Measurements from ENCODE around the gene MRFAP1.
"Not testable (repeated sequence)": the region's sequence is repeated elsewhere in the genome, so short reads cannot be mapped to it uniquely, and the experiment has no call there.

Gene MRFAP1

DNA sequence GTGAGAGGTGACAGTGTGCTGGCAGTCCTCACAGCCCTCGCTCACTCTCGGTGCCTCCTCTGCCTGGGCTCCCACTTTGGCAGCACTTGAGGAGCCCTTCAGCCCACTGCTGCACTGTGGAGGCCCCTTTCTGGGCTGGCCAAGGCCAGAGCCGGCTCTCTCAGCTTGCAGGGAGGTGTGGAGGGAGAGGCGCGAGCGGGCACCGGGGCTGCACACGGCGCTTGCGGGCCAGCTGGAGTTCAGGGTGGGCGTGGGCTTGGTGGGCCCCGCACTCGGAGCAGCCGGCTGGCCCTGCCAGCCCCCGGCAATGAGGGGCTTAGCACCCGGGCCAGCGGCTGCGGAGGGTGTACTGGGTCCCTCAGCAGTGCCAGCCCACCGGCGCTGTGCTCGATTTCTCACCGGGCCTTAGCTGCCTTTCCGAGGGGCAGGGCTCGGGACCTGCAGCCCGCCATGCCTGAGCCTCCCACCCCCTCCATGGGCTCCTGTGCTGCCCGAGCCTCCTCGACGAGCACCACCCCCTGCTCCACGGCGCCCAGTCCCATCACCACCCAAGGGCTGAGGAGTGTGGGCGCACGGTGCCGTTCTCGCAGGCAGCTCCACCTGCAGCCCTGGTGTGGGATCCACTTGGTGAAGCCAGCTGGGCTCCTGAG, 32.2 kb downstream of the MRFAP1 start:
- not testable (repeated sequence) for DNase-seq

DNA sequence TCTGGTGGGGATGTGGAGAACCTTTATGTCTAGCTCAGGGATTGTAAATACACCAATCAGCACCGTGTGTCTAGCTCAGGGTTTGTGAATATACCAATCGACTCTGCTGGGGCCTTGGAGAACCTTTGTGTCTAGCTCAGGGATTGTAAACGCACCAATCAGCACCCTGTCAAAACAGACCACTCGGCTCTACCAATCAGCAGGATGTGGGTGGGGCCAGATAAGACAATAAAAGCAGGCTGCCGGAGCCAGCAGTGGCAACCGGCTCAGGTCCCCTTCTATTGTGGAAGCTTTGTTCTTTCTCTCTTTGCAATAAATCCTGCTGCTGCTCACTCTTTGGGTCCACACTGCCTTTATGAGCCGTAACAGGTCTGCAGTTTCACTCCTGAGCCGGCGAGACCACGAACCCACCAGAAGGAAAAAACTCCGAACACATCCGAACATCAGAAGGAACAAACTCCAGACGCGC, 32.7 kb downstream of the MRFAP1 start:
- DNase-seq = peak; percentile 58

DNA sequence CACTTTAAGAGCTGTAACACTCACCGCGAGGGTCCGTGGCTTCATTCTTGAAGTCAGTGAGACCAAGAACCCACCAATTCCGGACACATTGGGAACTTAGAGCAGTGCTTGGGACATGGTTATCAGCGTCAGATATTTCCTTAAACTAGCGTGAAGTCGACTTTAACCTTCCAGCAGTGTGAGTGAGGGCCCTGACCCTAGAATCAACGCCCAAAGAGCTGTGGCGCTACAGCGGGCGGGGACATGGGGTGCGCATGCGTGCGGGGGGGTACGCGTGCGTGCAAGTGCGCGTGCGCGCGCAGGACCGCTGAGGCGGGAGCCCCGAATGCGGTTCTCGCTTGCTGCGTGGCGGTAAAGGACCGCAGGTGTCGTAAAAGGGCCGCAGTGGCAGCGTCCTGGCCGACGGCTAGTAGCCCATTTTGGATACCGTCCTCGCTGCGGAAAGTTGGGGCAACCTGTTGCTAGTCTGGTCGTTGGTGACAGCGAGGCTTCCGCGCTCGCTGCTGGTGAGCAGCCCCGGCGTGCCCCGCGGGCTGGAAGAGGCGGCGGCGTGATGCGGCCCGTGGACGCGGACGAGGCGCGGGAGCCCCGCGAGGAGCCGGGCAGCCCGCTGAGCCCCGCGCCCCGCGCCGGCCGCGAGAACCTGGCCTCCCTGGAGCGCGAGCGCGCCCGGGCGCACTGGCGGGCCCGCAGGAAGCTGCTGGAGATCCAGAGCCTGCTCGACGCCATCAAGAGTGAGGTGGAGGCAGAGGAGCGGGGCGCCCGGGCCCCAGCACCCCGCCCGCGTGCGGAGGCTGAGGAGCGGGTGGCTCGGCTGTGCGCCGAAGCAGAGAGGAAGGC, 33.4 kb downstream of the MRFAP1 start:
- peak; percentile 94 for DNase-seq

DNA sequence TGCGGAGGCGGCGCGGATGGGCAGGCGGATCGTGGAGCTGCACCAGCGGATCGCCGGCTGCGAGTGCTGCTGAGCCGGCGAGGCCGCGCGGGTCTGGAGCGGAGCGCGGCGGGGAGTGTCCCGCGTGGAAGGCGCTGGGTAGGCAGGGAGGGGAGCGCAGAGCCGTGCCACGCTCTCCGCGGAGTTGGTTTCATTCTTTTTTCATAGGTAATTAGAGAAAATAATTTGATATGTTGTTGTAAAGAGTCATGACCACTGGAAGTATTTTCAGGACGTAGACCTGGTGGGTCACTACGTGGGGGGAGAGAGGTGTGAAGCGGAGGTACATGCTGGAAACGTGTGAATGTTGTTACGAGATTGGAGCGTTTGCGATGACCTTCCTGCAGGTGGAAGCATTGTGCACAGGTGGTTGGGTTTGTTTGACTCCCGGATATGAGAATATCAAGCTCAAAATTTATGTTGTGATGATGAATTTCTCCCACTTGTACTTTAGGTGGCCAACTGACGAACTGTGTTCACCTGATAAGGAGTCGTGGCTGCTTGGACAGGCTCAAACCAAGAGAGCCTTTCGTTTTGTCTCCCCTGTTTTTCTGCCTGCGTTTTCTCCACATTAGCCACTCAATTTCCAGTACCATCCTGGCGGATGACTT, 34.1 kb downstream of the MRFAP1 start:
- DNase-seq = peak; percentile 78

DNA sequence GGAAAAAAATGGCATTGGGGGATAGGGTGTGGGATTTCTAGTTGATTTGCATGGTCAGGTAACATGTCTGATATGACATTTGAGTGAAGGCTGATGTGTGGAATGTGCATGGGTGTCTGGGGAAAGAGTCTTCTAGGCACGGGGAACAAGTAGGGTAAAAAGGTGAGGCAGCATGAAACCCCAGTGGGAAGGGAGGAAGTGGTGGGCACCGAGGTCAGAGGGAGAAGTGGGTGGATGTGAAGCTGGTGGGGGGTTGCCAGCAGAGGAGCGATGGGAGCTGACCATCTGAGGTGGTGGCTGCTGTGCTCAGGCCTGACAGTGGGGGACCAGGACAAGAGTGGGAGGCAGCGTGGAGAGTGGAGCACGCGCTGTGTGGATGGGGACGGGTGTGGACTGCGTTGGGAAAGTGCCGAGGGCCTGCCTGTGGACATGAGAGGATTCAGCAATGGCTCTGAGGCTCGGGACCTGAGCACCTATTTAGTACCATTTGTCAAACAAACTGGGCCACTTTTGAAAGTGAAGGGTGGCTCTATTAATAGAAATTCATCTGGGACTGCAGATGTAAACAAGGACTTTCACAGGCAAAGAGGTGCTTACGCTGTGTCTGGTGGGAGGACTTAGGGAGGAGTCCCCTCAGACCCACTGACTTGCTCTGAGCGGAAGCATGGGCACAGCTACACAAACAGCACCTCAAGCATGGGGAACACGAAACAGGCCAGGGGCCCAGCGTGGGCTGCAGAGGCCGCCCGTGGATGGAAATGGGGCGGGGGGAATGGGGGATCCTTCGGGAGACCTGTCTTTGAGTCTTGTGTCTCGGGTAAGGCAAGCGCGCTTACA, 36.5 kb downstream of the MRFAP1 start:
- no peak for DNase-seq

DNA sequence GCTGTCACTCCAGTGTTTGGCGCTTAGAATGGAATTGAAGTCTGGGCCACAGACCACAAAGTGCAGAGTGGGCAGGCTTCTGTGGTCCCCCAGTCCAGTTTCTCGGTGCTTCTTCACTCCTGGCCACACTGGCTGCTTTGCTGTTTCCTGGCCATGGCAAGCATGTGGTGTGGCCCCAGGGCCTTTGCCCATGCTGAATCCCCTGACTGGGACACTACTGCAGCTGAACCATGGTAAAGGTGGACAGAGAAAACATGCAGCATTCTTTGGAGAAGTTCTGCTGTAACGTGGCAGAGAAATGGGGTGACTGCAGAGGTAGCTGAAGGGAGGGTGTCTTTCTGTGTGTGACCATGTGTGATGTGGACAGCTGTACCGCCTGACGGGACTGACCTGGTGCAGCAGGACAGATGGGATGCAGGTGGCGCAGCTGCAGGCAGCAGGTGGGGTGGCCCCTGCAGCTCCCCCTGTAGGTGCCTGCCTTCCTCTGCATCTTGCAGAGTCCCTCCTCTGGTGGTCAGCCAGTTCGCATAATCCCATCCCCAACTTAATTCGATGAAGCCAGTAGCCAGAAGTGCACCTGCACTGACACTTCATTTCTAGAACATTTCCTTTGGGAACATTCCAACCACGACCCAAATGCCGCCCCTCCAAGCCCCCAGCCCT, 40.0 kb downstream of the MRFAP1 start:
- DNase-seq = no peak

DNA sequence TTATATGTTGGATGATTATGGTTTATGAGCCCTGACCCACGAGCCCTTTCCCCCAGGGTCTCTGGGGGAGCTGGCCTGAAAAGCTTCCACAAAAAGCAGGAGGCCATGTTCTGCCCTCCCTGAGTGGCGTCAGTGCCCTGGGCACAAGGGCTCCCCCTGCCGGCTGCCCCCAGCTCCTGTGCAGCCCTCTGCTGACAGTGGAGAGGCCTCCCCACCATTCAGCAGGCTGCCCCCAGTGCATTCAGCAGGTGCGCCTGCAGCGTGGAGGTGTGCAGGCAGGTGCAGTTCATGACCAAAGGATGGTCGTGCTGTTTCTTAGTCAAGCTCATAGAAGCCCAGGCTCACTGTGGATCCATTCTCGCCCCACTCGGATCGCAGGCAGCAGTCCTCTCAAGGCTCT, 40.7 kb downstream of the MRFAP1 start:
- no peak for DNase-seq

DNA sequence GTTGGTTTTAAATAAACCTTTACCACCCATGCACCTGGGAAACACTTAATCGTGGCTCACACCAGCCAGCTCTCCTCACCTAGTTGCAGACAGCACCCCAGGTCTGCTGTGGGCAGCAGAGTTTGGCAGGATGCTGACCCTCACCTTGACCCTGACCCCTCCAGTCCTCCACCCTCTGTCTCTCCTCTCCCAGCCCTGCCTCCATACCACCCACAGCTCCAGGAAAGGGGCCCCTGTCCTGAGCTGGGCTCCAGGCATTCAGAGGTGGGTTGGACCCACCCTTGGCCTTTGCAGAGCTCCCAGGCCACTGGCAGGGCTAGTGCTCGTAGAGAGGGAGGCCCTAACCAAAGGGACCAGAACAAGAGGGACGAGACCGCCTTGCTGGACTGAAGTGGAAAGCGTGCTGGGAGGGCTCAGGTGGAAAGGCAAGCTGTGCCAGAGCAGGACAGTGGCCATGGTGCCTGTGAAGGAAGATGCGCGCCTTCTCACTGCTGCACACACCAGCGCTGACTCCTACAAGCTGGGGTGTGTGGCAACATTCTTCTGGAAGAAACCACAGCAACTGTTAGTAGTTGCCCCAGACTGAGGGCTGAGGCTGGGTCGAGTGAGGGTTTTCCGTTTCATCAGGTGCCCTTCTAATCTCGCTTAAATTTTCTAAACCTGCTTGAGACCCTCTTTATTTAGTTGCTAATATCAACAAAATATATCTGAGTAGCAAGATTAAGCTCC, 42.5 kb downstream of the MRFAP1 start:
- no peak for DNase-seq

DNA sequence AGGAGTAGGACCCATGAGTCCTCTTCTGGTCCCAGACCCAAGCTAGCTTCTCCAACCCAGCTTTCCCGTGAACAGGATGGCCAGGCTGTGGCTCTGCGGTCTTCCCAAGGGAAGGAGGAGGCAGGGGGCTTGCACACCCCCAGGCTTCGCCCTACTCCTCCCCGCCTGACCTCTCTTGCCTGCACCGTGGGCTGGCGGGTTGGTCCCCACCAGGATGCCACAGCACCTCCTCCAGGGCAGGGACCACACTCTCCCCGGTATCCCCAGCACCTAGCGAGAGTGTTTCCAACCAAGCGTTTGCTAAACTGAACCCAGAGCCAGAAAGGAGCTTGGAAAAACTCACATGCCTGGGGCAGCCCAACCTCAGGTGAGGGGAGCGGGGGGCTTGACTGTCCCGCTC, 44.2 kb downstream of the MRFAP1 start:
- DNase-seq = no peak

DNA sequence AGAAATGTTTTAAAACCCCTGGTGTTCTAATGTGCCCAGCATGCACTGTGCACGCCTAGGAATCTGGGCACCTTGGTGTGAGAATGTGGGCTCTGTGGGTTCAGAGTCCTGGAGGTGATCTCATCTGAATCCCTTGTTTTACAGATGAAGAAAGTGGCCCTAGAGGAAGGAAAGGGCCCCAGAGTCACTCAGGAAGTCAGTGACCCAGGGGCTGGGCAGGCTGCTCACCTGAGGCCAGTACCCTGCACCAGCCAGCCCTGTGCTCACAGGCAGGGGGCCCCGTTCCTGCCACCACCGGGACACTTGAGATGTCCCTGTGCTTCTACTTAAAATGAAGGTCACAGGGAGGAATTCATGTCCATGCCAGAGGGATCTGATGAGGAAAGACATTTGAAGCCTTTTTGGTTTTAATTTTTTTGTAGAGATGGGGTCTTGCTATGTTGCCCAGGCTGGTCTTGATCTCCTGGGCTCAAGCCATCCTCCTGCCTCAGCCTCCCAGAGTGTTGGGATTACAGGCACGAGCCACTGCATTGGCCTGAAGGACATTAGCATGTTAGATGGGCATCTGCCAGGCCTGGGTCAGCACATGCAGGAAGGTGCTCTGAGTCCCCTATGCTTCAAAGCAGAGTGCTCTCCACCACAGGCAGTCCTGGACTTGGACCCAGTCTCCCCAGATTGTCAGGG, 45.8 kb downstream of the MRFAP1 start:
- no peak for DNase-seq

DNA sequence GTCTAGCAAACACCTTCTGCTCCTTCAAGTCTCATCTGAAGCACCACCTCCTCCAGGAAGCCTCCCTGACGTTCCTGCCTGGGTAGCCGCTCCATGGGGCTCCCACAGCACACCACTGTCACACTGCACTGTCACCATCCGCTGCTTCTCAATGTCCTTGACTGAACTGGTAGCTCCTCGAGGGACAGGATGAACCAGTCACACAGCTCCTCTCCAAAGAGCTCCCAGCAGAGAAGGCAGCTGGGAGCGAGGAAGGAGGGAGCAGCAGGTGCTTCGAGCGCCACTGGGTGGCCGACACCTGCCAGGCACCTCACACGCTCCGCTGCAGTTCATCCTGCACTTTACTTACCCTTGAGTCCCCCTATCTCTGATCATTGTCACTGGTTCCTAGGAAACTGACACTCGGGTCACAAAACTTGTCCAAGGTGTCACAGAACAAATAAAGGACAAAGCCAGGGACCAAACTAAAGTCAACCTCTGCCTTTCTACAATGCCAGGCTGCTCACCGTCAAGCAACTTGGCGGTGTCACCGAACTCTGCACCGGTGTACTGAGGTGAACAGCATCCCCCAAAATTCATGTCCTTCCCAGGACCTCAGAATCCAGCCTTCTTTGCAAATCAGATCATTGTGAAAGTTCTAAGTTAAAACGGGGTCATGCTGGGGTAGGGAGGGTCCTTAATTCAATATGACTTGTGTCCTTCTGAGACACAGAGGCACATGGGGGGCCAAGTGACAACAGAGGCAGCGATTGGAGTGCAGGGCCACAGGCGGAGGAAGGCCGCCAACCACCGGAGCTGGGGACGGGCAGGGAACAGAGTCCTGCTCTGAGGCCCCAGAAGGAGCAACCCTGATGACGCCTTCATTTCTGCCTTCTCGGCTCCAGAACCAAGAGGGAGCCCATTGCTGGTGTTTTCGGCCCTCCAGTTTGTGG, 47.7 kb downstream of the MRFAP1 start:
- DNase-seq = no peak

DNA sequence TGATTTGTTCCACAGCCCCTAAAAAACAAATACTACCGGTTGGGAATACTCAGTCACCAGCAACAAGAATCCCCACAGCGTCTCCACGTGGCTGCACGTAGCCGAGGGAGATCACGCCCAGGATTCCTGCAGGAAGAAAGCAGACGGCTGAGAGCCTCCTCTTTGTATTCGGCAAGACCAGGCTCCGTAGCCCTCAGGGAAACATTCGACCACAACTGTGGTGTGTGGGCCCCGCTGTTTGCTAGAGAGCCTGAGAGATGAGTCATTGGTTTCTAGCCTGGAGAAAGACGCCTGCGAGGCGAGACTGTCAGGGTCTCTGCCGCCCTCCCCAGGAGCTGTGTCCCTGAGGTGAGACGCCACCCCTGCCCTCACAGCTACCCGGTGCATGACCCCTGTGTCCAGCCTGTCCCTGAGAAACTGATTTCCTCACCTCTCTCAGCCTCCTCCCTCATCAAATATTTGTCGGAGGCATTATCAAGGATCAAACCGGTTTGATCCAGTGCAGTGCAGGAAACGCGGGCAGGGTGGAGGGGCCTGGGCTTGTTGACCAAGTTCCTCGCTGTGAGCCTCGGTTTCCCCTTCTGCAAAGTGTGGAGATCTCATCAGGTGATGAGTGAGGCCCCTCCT, 48.5 kb downstream of the MRFAP1 start:
- peak; percentile 30 for DNase-seq

DNA sequence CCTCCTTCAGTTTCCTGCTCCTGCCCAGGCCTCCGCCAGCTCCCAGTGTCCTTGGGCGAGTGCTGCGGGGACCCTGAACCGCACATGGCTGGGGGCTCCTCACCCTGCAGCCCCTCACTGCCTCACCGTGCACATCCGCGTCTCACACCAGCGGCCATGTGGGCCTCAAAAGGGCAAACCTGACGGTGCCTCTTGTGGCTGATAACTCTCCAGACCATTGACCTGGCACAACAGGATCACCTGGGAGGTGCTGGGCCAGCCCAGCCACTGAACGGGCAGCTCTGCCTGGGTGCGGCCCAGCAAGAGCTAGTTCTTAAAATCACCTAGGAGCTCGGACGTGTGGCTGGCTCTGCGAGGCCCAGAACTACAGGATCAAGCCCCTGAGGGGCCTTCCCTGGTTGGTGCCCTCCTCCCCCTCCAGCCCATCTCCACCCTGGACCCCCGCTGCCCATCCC, 49.0 kb downstream of the MRFAP1 start:
- no peak for DNase-seq

Data from retina (tissue), 1 donor.